Measurements from ENCODE around the gene GRK7.

- TF ChIP-seq EP300 (IDR thresholded peaks at IDR 0.05), result no peak
- TF ChIP-seq, protein P1, sequence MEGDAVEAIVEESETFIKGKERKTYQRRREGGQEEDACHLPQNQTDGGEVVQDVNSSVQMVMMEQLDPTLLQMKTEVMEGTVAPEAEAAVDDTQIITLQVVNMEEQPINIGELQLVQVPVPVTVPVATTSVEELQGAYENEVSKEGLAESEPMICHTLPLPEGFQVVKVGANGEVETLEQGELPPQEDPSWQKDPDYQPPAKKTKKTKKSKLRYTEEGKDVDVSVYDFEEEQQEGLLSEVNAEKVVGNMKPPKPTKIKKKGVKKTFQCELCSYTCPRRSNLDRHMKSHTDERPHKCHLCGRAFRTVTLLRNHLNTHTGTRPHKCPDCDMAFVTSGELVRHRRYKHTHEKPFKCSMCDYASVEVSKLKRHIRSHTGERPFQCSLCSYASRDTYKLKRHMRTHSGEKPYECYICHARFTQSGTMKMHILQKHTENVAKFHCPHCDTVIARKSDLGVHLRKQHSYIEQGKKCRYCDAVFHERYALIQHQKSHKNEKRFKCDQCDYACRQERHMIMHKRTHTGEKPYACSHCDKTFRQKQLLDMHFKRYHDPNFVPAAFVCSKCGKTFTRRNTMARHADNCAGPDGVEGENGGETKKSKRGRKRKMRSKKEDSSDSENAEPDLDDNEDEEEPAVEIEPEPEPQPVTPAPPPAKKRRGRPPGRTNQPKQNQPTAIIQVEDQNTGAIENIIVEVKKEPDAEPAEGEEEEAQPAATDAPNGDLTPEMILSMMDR (IDR thresholded peaks at IDR 0.05), result no peak
Measured at GRCh38 chr3:141793476-141794260, 30.5 kb downstream of the GRK7 start.

All from stomach (tissue), 4 donors.